Panc1 (cell line): Measurements from ENCODE around the gene PIP4K2A. TPM values are rescaled to one million over a fixed set of nuclear protein-coding genes. Genes with fewer than 3 reads are reported as not detected.

Source experiments
- ATAC-seq: fragments of 200-7000 bp; cut with Tn5 transposase; 2 replicates; pipeline ENCODE4 v1.9.1; 2020; ENCODE audit warnings: mild to moderate bottlenecking, moderate library complexity
- BruUV-seq: library from RNA; stranded (reverse); fragments of 400-500 nt; replicated peaks from 2 replicates; lab custom pipeline; 2021; lab: Mats Ljungman, UMichigan
- CTCF ChIA-PET: fragments of 300-600 bp; sonication (Branson Sonifier 250); formaldehyde crosslinking; loops from one replicate; lab custom pipeline; 2022; ENCODE audit warnings: antibody characterized with exemption; lab: Charles Lee
- POLR2A ChIA-PET: fragments of 300-600 bp; sonication (Branson Sonifier 250); formaldehyde crosslinking; loops from one replicate; lab custom pipeline; 2022; ENCODE audit warnings: antibody characterized with exemption; lab: Charles Lee
- DNase-seq: peaks from one replicate; pipeline ENCODE4 v3.0.0-alpha.2; 2010; ENCODE audit warnings: low read depth, low spot score
- H3K27ac ChIP-seq: 2 replicates; pipeline ENCODE4 v1.5.1; 2011; ENCODE audit warnings: mild to moderate bottlenecking, low read length, inconsistent platforms
- H3K27me3 ChIP-seq: fragments of 200-500 bp; sonication (Bioruptor generic); 2 replicates; pipeline ENCODE4 v1.6.0; 2014; ENCODE audit warnings: low read length, inconsistent platforms; ENCODE audit not compliant: control insufficient read depth, insufficient read depth
- H3K36me3 ChIP-seq: fragments of 200-500 bp; sonication (Bioruptor generic); 2 replicates; pipeline ENCODE4 v1.5.1; 2014; ENCODE audit warnings: inconsistent platforms, mild to moderate bottlenecking, low read length, moderate library complexity; ENCODE audit not compliant: control insufficient read depth, insufficient read depth
- H3K4me1 ChIP-seq: 2 replicates; pipeline ENCODE4 v1.5.1; 2011; ENCODE audit warnings: inconsistent platforms, mild to moderate bottlenecking, low read length, moderate library complexity; ENCODE audit not compliant: control insufficient read depth, insufficient read depth
- H3K4me3 ChIP-seq, 2 experiments: 2 replicates each; pipeline ENCODE4 v1.5.1; 2011 to 2012; ENCODE audit warnings: low read depth in 2 of 2, low read length in 2 of 2, mild to moderate bottlenecking in 2 of 2, inconsistent platforms in 1 of 2, moderate library complexity in 1 of 2
- H3K9me3 ChIP-seq: fragments of 200-500 bp; sonication (Bioruptor generic); 2 replicates; pipeline ENCODE4 v1.5.1; 2014; ENCODE audit warnings: low read depth, mild to moderate bottlenecking, inconsistent platforms, low read length, moderate library complexity; ENCODE audit not compliant: control insufficient read depth, insufficient read depth
- POLR2AphosphoS5 ChIP-seq: IDR thresholded peaks from 2 replicates; pipeline ENCODE4 v1.6.1; 2012; ENCODE audit warnings: mild to moderate bottlenecking, low read depth, low read length, moderate library complexity
- SIN3A ChIP-seq: IDR thresholded peaks from 2 replicates; pipeline ENCODE4 v1.6.1; 2012; ENCODE audit warnings: low read depth, mild to moderate bottlenecking, low read length, moderate library complexity, borderline replicate concordance; ENCODE audit not compliant: insufficient read depth
- TCF7L2 ChIP-seq: IDR thresholded peaks from 2 replicates; pipeline ENCODE4 v1.6.1; 2011; ENCODE audit warnings: mild to moderate bottlenecking, low read depth, low read length, inconsistent platforms
- in situ Hi-C: cut with HindIII; loops from 2 replicates; pipeline ENCODE4 v1.10.0; 2016; ENCODE audit warnings: low sequenced_read_pairs, low pct_unique_long_range_greater_than_20kb
- intact Hi-C: fragments of 100-400 bp; cut with micrococcal nuclease; formaldehyde crosslinking; loops from one replicate; pipeline ENCODE4 v1.10.0; 2022; ENCODE audit not compliant: unreplicated experiment
- total RNA-seq: library from RNA; stranded (reverse); gene quantifications from one replicate; pipeline ENCODE4 v1.2.1, GENCODE V29; 2021; ENCODE audit not compliant: unreplicated experiment
- TF ChIP-seq, protein P1 (sequence below): fragments of 450-650 bp; IDR thresholded peaks from 2 replicates; pipeline ENCODE4 v1.5.1; 2017; ENCODE audit warnings: mild to moderate bottlenecking
- TF ChIP-seq, protein P2 (sequence below), 2 experiments: IDR thresholded peaks; 2 replicates each; pipeline ENCODE4 v1.6.1; 2011 to 2012; ENCODE audit warnings: low read depth in 2 of 2, control low read depth in 1 of 2, low read length in 1 of 2, mild to moderate bottlenecking in 1 of 2, moderate library complexity in 1 of 2; ENCODE audit not compliant: insufficient read depth in 1 of 2

PIP4K2A gene
- total RNA-seq, 1 experiment from 2014 or later = 25.2 TPM

DNA sequence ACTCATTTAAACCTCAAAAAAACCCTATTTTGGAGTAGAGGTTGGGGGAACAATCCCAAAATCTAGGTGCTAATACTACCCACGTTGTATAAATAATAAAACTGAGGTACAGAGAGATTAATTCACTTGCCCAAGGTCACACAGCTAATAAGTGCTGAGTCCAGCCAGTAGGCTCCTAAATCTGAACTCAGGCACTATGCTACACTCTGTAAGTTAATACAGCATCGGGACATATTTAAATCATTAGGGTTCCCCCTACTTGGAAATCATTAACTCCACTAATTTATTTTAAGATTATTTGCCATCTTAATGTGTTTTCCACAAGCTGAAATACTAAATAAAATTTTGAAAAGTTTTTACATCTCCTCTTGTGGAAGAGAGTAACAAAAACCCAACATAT lies 24.2 kb downstream of the PIP4K2A start:
- BruUV-seq = no TSS peak
- H3K4me3 ChIP-seq = no peak overlapping the region
- ChIA-PET CTCF (no interaction called here), POLR2A (no interaction called here)
- in situ Hi-C loops (no loop called here), intact Hi-C loops (no loop called here)
- TF ChIP-seq SIN3A = no peak
- no peak for TF ChIP-seq POLR2AphosphoS5
- no peak for TF ChIP-seq TCF7L2
- TF ChIP-seq, protein P1, sequence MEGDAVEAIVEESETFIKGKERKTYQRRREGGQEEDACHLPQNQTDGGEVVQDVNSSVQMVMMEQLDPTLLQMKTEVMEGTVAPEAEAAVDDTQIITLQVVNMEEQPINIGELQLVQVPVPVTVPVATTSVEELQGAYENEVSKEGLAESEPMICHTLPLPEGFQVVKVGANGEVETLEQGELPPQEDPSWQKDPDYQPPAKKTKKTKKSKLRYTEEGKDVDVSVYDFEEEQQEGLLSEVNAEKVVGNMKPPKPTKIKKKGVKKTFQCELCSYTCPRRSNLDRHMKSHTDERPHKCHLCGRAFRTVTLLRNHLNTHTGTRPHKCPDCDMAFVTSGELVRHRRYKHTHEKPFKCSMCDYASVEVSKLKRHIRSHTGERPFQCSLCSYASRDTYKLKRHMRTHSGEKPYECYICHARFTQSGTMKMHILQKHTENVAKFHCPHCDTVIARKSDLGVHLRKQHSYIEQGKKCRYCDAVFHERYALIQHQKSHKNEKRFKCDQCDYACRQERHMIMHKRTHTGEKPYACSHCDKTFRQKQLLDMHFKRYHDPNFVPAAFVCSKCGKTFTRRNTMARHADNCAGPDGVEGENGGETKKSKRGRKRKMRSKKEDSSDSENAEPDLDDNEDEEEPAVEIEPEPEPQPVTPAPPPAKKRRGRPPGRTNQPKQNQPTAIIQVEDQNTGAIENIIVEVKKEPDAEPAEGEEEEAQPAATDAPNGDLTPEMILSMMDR = no peak
- TF ChIP-seq, protein P2, sequence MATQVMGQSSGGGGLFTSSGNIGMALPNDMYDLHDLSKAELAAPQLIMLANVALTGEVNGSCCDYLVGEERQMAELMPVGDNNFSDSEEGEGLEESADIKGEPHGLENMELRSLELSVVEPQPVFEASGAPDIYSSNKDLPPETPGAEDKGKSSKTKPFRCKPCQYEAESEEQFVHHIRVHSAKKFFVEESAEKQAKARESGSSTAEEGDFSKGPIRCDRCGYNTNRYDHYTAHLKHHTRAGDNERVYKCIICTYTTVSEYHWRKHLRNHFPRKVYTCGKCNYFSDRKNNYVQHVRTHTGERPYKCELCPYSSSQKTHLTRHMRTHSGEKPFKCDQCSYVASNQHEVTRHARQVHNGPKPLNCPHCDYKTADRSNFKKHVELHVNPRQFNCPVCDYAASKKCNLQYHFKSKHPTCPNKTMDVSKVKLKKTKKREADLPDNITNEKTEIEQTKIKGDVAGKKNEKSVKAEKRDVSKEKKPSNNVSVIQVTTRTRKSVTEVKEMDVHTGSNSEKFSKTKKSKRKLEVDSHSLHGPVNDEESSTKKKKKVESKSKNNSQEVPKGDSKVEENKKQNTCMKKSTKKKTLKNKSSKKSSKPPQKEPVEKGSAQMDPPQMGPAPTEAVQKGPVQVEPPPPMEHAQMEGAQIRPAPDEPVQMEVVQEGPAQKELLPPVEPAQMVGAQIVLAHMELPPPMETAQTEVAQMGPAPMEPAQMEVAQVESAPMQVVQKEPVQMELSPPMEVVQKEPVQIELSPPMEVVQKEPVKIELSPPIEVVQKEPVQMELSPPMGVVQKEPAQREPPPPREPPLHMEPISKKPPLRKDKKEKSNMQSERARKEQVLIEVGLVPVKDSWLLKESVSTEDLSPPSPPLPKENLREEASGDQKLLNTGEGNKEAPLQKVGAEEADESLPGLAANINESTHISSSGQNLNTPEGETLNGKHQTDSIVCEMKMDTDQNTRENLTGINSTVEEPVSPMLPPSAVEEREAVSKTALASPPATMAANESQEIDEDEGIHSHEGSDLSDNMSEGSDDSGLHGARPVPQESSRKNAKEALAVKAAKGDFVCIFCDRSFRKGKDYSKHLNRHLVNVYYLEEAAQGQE (IDR thresholded peaks at IDR 0.05; ENCODE audit: insufficient read depth in 1 of 2, low read depth in 2 of 2, low read length in 1 of 2) = no peak
- H3K36me3 ChIP-seq = no peaks in the 10 kb centered on the region
- H3K27me3 ChIP-seq = no peaks in the 10 kb centered on the region
- ATAC-seq = no peak
- H3K9me3 ChIP-seq = no peaks in the 10 kb centered on the region
- DNase-seq = no peak
- H3K27ac ChIP-seq = no peak overlapping the region
- no peaks in the 10 kb centered on the region for H3K4me1 ChIP-seq

DNA sequence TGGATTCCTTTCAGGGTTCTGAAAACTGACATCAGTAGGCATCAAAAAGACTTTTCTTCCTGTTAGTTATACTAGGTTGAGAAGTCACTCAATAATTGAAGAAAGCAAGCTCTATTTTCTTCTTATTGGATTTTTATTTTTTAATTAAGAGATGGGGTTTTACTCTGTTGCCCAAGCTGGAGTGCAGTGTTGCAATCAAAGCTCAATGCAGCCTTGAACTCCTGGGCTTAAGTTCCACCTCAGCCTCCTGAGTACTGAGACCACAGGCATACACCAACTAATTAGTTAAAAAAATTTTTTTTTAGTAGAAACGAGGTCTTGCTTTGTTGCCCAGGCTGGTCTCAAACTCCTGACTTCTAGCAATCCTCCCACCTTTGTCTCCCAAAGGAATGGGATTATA lies 28.0 kb downstream of the PIP4K2A start:
- POLR2A ChIA-PET = no interaction called here
- Histone ChIP-seq H3K36me3 (no peaks in the 10 kb centered on the region), H3K9me3 (no peaks in the 10 kb centered on the region), H3K4me3 (no peak overlapping the region), H3K27me3 (no peaks in the 10 kb centered on the region), H3K27ac (no peak overlapping the region), H3K4me1 (peaks cover 28% of the 10 kb centered on the region)
- BruUV-seq = no TSS peak
- TF ChIP-seq, protein P2 (IDR thresholded peaks at IDR 0.05; ENCODE audit: insufficient read depth in 1 of 2, low read depth in 2 of 2, low read length in 1 of 2) = no peak
- TF ChIP-seq, protein P1 = no peak
- TF ChIP-seq TCF7L2 (no peak), POLR2AphosphoS5 (no peak), SIN3A (no peak)
- DNase-seq (no peak), ATAC-seq (no peak)
- intact Hi-C loops = no loop called here
- CTCF ChIA-PET = no interaction called here
- in situ Hi-C loops = no loop called here
